Nephron (organoid): ENCODE results near the gene FXN.

Source experiments
- H3K27ac Mint-ChIP-seq, 3 experiments: 2 replicates each; pipeline ENCODE4 v1.8.0; 2020; ENCODE audit warnings: mixed read lengths in 3 of 3, mild to moderate bottlenecking in 2 of 3, moderate library complexity in 1 of 3
- H3K27me3 Mint-ChIP-seq: 2 replicates; pipeline ENCODE4 v1.8.0; 2021; ENCODE audit warnings: low read depth, mild to moderate bottlenecking, moderate library complexity, mixed read lengths
- H3K36me3 Mint-ChIP-seq: 2 replicates; pipeline ENCODE4 v1.8.0; 2020; ENCODE audit warnings: low read depth, mixed read lengths
- H3K4me1 Mint-ChIP-seq: 2 replicates; pipeline ENCODE4 v1.8.0; 2020; ENCODE audit warnings: mixed read lengths
- H3K4me3 Mint-ChIP-seq, 3 experiments: 2 replicates each; pipeline ENCODE4 v1.8.0; 2020; ENCODE audit warnings: mild to moderate bottlenecking in 3 of 3, mixed read lengths in 3 of 3, moderate library complexity in 2 of 3
- H3K9me3 Mint-ChIP-seq: 2 replicates; pipeline ENCODE4 v1.8.0; 2020; ENCODE audit warnings: mixed read lengths
- CTCF ChIP-seq, 3 experiments: fragments of 200-600 bp; sonication (generic); IDR thresholded peaks; one replicate each; pipeline ENCODE4 v1.5.0; 2021; ENCODE audit warnings: antibody characterized with exemption in 3 of 3; ENCODE audit not compliant: unreplicated experiment in 3 of 3

FXN gene

GRCh38 chr9:69136185-69136584 lies 100.6 kb downstream of the FXN start:
- H3K9me3 Mint-ChIP-seq, result no peaks in the 10 kb centered on the region
- peaks cover 17% of the 10 kb centered on the region for H3K27me3 Mint-ChIP-seq
- peak overlapping the region in 2 of 3 experiments; percentile 56 to 71 for H3K27ac Mint-ChIP-seq
- H3K4me3 Mint-ChIP-seq, result no peak overlapping the region
- H3K36me3 Mint-ChIP-seq, result peaks cover 26% of the 10 kb centered on the region
- H3K4me1 Mint-ChIP-seq, result peaks cover 21% of the 10 kb centered on the region
- TF ChIP-seq CTCF (IDR thresholded peaks at IDR 0.05; ENCODE audit: unreplicated experiment in 3 of 3), result no peak

GRCh38 chr9:69136779-69137178 lies 101.2 kb downstream of the FXN start:
- H3K27ac Mint-ChIP-seq, result peak overlapping the region; percentile 31 to 71 (median 56)
- peaks cover 18% of the 10 kb centered on the region for H3K27me3 Mint-ChIP-seq
- H3K4me1 Mint-ChIP-seq, result peaks cover 15% of the 10 kb centered on the region
- H3K9me3 Mint-ChIP-seq, result no peaks in the 10 kb centered on the region
- peaks cover 26% of the 10 kb centered on the region for H3K36me3 Mint-ChIP-seq
- no peak for TF ChIP-seq CTCF (IDR thresholded peaks at IDR 0.05; ENCODE audit: unreplicated experiment in 3 of 3)
- no peak overlapping the region for H3K4me3 Mint-ChIP-seq

GRCh38 chr9:69137311-69137710 lies 101.8 kb downstream of the FXN start:
- peaks cover 13% of the 10 kb centered on the region for H3K4me1 Mint-ChIP-seq
- peaks cover 26% of the 10 kb centered on the region for H3K36me3 Mint-ChIP-seq
- no peak overlapping the region for H3K4me3 Mint-ChIP-seq
- peaks cover 18% of the 10 kb centered on the region for H3K27me3 Mint-ChIP-seq
- TF ChIP-seq CTCF (IDR thresholded peaks at IDR 0.05; ENCODE audit: unreplicated experiment in 3 of 3), result no peak
- no peak overlapping the region for H3K27ac Mint-ChIP-seq
- H3K9me3 Mint-ChIP-seq, result no peaks in the 10 kb centered on the region

- peaks cover 8% of the 10 kb centered on the region for H3K27me3 Mint-ChIP-seq
- no peaks in the 10 kb centered on the region for H3K9me3 Mint-ChIP-seq
- H3K36me3 Mint-ChIP-seq, result peaks cover 19% of the 10 kb centered on the region
- H3K27ac Mint-ChIP-seq, result no peak overlapping the region
- TF ChIP-seq CTCF (IDR thresholded peaks at IDR 0.05; ENCODE audit: unreplicated experiment in 3 of 3), result no peak
- no peak overlapping the region for H3K4me3 Mint-ChIP-seq
- peaks cover 26% of the 10 kb centered on the region for H3K4me1 Mint-ChIP-seq
Observed at GRCh38 chr9:69139596-69139995, 104.0 kb downstream of the FXN start.

- H3K9me3 Mint-ChIP-seq, result no peaks in the 10 kb centered on the region
- H3K4me1 Mint-ChIP-seq, result peaks cover 32% of the 10 kb centered on the region
- TF ChIP-seq CTCF (IDR thresholded peaks at IDR 0.05; ENCODE audit: unreplicated experiment in 3 of 3), result no peak
- H3K27ac Mint-ChIP-seq, result no peak overlapping the region
- peaks cover 8% of the 10 kb centered on the region for H3K27me3 Mint-ChIP-seq
- peaks cover 17% of the 10 kb centered on the region for H3K36me3 Mint-ChIP-seq
- H3K4me3 Mint-ChIP-seq, result no peak overlapping the region
Observed at GRCh38 chr9:69140123-69140735, 104.7 kb downstream of the FXN start.

GRCh38 chr9:69141851-69142250 lies 106.3 kb downstream of the FXN start:
- H3K27ac Mint-ChIP-seq, result peak overlapping the region in 1 of 3 experiments; percentile 50
- H3K36me3 Mint-ChIP-seq, result peaks cover 12% of the 10 kb centered on the region
- H3K4me1 Mint-ChIP-seq, result peaks cover 35% of the 10 kb centered on the region
- no peak for TF ChIP-seq CTCF (IDR thresholded peaks at IDR 0.05; ENCODE audit: unreplicated experiment in 3 of 3)
- H3K9me3 Mint-ChIP-seq, result no peaks in the 10 kb centered on the region
- no peak overlapping the region for H3K4me3 Mint-ChIP-seq
- peaks cover 4% of the 10 kb centered on the region for H3K27me3 Mint-ChIP-seq
